Right renal cortex interstitium (tissue), 3 donors: Measurements from ENCODE around the gene SAMD14. TPM values are rescaled to one million over a fixed set of nuclear protein-coding genes. Genes with fewer than 3 reads are reported as not detected.

Experiments used
- DNase-seq, 3 donors: peaks; one replicate each; pipeline ENCODE4 v3.0.0-alpha.2; 2013; ENCODE audit warnings: low read depth in 3 of 3, low spot score in 2 of 3
- polyA plus RNA-seq, 3 donors: library from polyadenylated mRNA; unstranded; fragments of 120-200 nt; gene quantifications; one replicate each; pipeline ENCODE4 v1.2.1, GENCODE V29; 2013; ENCODE audit not compliant: insufficient read length in 3 of 3

Gene SAMD14
- polyA plus RNA-seq, 3 donors = 11.0 to 12.2 (median 12.1) TPM

- DNase-seq = no peak
Observed at GRCh38 chr17:50101346-50102163, 28.4 kb downstream of the SAMD14 start.

DNA sequence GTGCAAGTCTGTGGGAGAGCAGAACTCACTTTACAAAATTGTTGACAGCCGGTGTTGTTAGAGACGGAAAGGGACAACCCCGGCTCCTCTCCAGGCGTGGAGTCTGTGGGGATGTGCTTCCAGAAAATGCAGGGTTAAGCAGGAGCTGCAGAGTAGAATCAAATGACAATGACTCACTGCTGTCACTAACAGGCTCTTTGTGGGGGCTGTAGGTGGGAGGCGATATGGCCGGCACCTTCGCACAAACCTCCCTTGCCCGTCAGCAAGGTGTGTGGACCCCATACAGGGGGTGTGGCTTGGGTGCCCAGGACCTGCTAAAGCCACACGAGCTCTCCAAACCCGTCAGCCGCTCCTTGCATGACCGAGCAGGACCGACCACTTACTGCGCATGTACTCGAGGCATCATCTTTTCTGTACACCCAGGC, 29.0 kb downstream of the SAMD14 start:
- DNase-seq = no peak

GRCh38 chr17:50100480-50100883, 29.5 kb downstream of the SAMD14 start:
- DNase-seq = no peak

DNA sequence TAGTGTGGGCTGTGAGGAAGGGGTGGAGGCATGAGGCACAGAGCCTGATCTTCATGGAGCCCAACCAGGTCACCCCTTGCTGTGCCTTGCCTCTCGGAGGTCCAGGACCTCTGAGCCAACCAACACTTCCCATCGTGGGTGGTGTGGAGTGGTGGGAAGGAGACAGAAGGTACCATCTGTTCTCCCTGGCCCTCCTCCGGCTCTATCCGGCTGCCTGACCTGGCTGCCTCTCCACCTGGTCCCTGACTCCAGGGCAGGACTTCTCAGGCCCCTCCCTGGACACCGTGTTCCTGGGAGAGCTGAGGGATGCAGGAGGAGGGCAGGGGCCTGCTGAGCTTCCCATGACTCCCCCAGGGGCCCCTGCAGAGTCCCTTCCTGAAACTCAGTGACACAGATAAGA, 31.0 kb downstream of the SAMD14 start:
- no peak for DNase-seq

GRCh38 chr17:50098583-50098982, 31.4 kb downstream of the SAMD14 start:
- no peak for DNase-seq

DNA sequence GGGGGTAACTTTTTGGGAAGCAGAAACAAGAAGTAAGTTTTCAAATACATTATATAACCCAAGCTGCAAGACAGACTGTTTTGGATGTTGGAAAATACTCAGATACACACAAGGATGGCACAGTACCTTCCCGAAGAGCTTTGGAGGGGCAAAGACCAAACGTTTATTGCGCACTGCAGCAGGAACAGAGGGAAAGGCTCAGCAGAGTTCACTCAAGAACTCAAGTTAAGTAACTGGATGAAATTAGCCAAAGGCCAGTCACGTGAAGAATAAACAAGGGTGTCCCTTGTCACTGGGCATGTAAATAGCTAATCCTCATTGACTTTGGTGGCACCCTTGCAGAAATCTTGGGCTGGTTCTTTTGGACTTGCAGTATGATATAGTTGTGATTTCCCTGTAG, 32.0 kb downstream of the SAMD14 start:
- DNase-seq = no peak

DNA sequence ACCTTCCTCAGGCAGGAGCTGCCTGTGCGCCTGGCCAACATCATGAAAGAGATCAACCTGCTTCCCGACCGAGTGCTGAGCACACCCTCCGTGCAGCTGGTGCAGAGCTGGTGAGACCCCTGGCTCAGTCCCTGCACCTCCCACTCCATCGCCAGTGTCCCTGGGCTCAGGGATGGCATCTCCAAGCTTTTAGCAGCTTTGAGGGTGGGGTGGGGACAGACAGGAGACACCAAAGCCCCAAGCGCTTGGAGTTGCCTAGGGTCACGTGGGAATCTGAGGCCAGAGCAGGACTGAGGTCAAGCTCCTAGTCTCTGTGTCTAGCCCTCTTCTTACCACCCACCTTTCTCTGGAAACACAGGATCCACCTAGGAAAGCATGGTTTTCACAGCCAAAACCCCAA, 32.5 kb downstream of the SAMD14 start:
- no peak for DNase-seq

GRCh38 chr17:50096758-50097157, 33.2 kb downstream of the SAMD14 start:
- no peak for DNase-seq

- DNase-seq = no peak
Observed at GRCh38 chr17:50096092-50096491, 33.9 kb downstream of the SAMD14 start.

DNA sequence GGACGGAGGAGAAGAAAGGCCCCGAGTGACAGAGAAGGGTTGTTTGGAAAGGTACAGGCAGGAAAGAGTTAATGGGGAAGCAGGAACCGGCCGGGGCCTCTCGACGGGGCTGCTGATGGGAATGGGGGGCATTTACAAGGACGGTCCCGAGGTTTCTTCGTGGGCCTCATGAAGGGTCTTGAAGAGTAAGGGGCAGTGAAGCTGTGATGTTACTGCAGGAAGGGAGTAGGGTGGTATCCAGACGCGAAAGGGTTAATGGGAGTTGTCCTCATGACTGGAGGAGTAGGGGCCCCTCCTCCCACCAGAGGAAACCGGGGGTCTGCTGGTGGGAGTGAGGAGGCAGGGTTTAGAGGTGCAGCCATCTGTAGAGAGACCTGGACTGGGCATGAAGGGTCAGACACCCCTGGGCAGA, 34.3 kb downstream of the SAMD14 start:
- DNase-seq = no peak

DNA sequence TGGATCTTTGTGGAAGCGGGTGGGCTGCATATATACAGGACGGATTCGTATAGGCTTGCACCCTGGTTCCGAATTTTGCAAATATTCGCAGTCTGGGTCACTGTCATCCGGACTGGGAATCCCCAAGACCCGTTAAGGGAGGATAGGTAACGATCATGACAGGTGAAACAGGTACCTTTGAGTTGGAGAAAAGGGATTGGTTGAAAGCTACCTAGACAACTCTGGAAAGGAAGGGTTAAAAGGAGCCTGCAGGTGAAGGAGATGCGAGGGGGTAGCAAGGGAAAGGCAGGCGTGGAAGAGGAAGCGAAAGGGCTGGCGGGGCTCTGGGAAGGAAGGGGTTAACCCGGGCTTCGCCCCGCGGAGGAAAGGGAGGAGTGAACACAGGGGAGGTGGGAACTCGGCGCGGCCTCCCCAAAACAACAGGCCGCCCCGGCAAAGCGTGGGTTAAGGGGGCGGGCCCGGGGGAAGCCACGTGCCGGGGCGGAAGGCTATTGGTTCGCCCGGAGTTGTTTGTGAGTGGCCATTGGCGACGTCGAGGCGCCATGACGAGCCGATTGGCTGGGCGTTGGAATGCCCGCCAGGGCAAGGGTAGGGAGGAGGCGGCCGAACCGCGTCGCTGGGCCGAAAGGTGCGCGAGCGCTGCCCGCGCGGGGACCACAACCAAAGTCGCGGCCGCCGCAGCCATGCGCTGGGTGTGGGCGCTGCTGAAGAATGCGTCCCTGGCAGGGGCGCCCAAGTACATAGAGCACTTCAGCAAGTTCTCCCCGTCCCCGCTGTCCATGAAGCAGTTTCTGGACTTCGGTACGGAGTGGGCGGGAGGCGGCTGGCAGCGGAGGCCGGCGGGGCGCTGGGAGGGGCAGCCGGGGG, 35.0 kb downstream of the SAMD14 start, which contains the start of gene PDK2:
TSS of gene PDK2 (plus strand) at position 599 of the 867 bp plus-strand sequence. CDS start at position 684, 85 bp downstream.
- peak; percentile 81 to 93 (median 87) for DNase-seq

DNA sequence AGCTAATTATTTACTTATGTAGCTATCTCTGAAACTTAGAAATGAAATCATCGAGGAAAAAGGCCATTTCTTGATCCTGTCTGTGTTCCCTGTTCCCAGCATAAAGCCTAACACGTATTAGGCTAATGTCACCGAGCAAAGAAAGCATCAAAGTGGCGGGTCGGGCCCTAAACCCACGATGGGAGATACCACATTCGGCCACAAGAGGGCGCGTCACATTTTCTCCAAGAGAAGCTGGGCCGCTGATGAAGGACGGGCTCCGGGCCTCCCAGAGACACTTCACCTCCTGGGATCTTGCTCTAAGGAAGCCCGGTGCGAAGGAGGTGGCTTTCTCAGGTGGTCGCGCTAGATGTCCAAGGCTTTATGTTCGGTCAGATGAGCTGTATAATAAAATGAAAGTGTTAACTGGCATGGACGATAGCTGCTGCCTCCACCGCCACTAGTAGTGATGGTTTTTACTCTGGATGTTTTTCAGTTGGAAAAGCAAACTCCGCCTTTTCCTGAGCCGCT, 35.7 kb downstream of the SAMD14 start:
- peak; percentile 87 to 92 (median 87) for DNase-seq

- DNase-seq = no peak
Observed at GRCh38 chr17:50093807-50094206, 36.2 kb downstream of the SAMD14 start.

GRCh38 chr17:50093246-50093645, 36.7 kb downstream of the SAMD14 start:
- DNase-seq = no peak

- DNase-seq = no peak
Observed at GRCh38 chr17:50091918-50092285, 38.1 kb downstream of the SAMD14 start.

- DNase-seq = no peak
Observed at GRCh38 chr17:50090971-50091917, 38.7 kb downstream of the SAMD14 start.

GRCh38 chr17:50090071-50090470, 39.9 kb downstream of the SAMD14 start:
- no peak for DNase-seq

DNA sequence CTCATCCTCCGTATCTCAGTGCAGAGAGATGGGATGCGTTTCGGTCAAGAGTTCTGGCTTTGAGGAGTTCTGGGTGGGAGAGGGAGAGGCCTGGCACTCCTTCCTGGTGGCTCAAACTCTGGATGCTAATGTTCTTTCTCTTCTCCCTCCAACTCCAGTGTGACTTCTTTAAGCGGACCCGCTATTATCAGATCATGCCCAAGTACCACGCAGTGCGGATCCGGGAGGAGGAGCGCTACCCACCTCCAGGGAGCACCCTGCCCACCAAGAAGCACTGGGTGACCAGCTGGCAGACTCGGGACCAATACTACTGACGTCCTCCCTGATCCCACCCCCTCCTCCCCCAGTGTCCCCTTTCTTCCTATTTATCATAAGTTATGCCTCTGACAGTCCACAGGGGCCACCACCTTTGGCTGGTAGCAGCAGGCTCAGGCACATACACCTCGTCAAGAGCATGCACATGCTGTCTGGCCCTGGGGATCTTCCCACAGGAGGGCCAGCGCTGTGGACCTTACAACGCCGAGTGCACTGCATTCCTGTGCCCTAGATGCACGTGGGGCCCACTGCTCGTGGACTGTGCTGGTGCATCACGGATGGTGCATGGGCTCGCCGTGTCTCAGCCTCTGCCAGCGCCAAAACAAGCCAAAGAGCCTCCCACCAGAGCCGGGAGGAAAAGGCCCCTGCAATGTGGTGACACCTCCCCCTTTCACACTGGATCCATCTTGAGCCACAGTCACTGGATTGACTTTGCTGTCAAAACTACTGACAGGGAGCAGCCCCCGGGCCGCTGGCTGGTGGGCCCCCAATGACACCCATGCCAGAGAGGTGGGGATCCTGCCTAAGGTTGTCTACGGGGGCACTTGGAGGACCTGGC, 40.8 kb downstream of the SAMD14 start:
- no peak for DNase-seq

DNA sequence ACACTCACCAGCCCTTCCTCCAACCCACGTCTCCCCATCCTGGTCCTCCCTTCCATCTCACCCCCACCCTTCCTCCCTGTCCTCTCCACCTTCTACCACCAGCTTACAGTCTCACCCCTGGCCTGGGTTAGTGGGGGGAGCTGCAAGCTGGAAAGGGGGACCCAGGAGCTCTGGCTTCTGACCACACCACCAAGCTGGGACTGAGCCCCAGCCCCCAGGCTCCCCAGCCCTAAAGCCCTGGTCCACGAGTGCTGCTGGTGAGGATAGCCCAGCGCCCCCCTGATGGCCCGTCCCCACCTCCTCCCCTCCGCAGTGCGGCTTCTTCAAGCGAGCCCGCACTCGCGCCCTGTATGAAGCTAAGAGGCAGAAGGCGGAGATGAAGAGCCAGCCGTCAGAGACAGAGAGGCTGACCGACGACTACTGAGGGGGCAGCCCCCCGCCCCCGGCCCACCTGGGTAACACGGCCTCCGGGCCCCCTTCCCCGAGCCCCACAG, 42.0 kb downstream of the SAMD14 start:
- DNase-seq = no peak
